OCI-M2 (cell line): Measurements from ENCODE around the gene ANKRD13D.

Source experiments
- DNase-seq: peaks from one replicate; lab custom pipeline; 2025; ENCODE audit not compliant: unreplicated experiment; lab: John Stamatoyannopoulos, UW

ANKRD13D gene

GRCh38 chr11:67285541-67286498 is 3.3 kb upstream of the ANKRD13D start:
- DNase-seq, result no peak

GRCh38 chr11:67286621-67287333 is 2.3 kb upstream of the ANKRD13D start:
- no peak for DNase-seq

- no peak for DNase-seq
Observed at GRCh38 chr11:67287355-67288197, 1.5 kb upstream of the ANKRD13D start.

GRCh38 chr11:67288198-67288451 is 978 bp upstream of the ANKRD13D start:
- DNase-seq, result no peak

- peak; percentile 45 for DNase-seq
Observed at GRCh38 chr11:67288452-67289225, 464 bp upstream of the ANKRD13D start.

- no peak for DNase-seq
Observed at GRCh38 chr11:67289651-67290479, 762 bp downstream of the ANKRD13D start.

GRCh38 chr11:67290801-67291200 is 1.7 kb downstream of the ANKRD13D start:
- no peak for DNase-seq

- DNase-seq, result no peak
Observed at GRCh38 chr11:67291481-67292381, 2.6 kb downstream of the ANKRD13D start.

- DNase-seq, result no peak
Observed at GRCh38 chr11:67292671-67293070, 3.6 kb downstream of the ANKRD13D start.

- no peak for DNase-seq
Observed at GRCh38 chr11:67293090-67293489, 4.0 kb downstream of the ANKRD13D start.

- no peak for DNase-seq
Observed at GRCh38 chr11:67295846-67296245, 6.7 kb downstream of the ANKRD13D start.

GRCh38 chr11:67298786-67299185 is 9.7 kb downstream of the ANKRD13D start:
- DNase-seq, result no peak

GRCh38 chr11:67299471-67300191 is 10.5 kb downstream of the ANKRD13D start:
- no peak for DNase-seq

- DNase-seq, result no peak
Observed at GRCh38 chr11:67300256-67300755, 11.2 kb downstream of the ANKRD13D start.

- DNase-seq, result no peak
Observed at GRCh38 chr11:67300756-67301312, 11.7 kb downstream of the ANKRD13D start.

- no peak for DNase-seq
Observed at GRCh38 chr11:67301313-67301921, 12.3 kb downstream of the ANKRD13D start.

GRCh38 chr11:67301951-67302516 is 12.9 kb downstream of the ANKRD13D start:
- no peak for DNase-seq
